HG03354 (cell line): Measurements from ENCODE around the gene RIMBP3B.
"Not testable (repeated sequence)": the region's sequence is repeated elsewhere in the genome, so short reads cannot be mapped to it uniquely, and the experiment has no call there.

Source experiments
- ATAC-seq: cut with Tn5 transposase; IDR thresholded peaks from one replicate; pipeline ENCODE4 v1.9.1; 2021; ENCODE audit warnings: mild to moderate bottlenecking; ENCODE audit not compliant: unreplicated experiment, poor library complexity, severe bottlenecking

The RIMBP3B gene

GRCh38 chr22:21407139-21407538, 23.6 kb downstream of the RIMBP3B start:
- not testable (repeated sequence) for ATAC-seq

GRCh38 chr22:21407792-21408191, 24.2 kb downstream of the RIMBP3B start:
- ATAC-seq: not testable (repeated sequence)

GRCh38 chr22:21416375-21416774, 32.8 kb downstream of the RIMBP3B start:
- not testable (repeated sequence) for ATAC-seq

- ATAC-seq: peak; percentile 89
Observed at GRCh38 chr22:21417227-21417746, 33.7 kb downstream of the RIMBP3B start, which contains the start of gene HIC2. Gene HIC2 (plus strand): TSS chr22:21417371. CDS start chr22:21442832, 25,461 bp downstream.

GRCh38 chr22:21417853-21418252, 34.3 kb downstream of the RIMBP3B start:
- peak; percentile 31 for ATAC-seq

GRCh38 chr22:21418974-21419638, 35.6 kb downstream of the RIMBP3B start:
- ATAC-seq: not testable (repeated sequence)

GRCh38 chr22:21420180-21420763, 36.7 kb downstream of the RIMBP3B start:
- peak; percentile 36 for ATAC-seq

GRCh38 chr22:21424084-21424709, 40.6 kb downstream of the RIMBP3B start:
- ATAC-seq: not testable (repeated sequence)

GRCh38 chr22:21434378-21435233, 51.1 kb downstream of the RIMBP3B start:
- not testable (repeated sequence) for ATAC-seq

GRCh38 chr22:21435998-21436810, 52.7 kb downstream of the RIMBP3B start:
- ATAC-seq: not testable (repeated sequence)

GRCh38 chr22:21438013-21438412, 54.5 kb downstream of the RIMBP3B start:
- ATAC-seq: not testable (repeated sequence)
